HEK293T (cell line): Measurements from ENCODE around the gene ELP1.

Experiments
- FOXA1 ChIP-seq: fragments of 450-650 bp; IDR thresholded peaks from 2 replicates; pipeline ENCODE4 v1.6.1; 2016; ENCODE audit warnings: mild to moderate bottlenecking
- FOXM1 ChIP-seq: fragments of 450-650 bp; IDR thresholded peaks from 2 replicates; pipeline ENCODE4 v1.6.1; 2017; ENCODE audit warnings: mild to moderate bottlenecking, borderline replicate concordance

DNA sequence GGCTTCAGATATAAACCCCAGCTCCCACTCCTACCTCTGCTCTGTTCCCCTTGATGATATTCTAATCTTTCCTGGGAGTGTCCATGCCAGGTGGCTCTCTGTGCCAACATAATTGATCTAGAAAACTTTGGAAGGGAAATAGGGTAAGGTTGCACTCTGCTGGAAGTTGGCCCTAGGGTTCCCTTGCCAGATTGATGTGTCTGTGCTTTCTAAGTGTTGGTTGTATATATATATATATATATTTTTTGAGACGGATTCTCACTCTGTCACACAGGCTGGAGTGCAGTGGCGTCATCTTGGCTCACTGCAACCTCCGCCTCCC, 101.8 kb downstream of the ELP1 start:
- TF ChIP-seq FOXM1 = no peak
- no peak for TF ChIP-seq FOXA1
